ENCODE measurements around the gene ANXA2. TPM values are rescaled to one million over a fixed set of nuclear protein-coding genes. Genes with fewer than 3 reads are reported as not detected.

The ANXA2 gene
- total RNA-seq, 1 experiment from 2014 or later: 3,100 TPM

DNA sequence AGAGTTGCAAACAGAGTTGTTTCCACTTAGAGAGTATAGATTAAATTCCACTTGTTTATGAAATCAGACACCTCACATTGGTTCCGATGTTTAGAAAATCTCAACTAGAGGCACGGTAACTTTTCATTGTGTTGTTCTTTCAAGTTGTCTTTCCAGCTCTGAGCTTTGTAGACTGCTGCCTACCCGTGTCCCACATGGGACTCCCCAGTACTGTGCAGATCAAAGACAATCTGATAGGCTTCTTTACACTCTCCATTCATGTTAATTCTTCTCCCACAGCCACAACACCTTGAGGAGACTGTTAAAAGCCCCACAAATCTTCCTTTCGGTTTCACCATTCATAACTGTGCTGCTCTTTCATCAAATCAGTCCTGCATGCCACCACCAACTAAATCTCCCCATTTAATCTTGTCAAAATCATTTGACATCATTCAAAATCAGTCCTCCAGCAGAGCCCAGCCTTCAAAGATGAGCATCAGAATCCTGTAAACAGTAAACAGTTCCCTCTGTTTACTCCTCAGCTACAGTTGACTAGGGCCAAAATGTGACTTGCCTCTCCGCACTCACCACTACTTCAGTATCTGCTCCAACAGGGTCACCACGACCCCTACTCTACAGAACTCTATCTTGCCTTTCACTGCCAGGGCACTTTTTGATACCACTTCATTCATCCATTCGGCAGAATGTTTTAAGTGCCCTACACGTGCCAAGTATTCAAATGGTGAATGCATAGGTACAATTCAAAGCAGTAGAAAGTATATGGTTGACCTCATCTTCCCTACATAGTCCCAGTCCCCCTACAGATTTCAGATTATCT, 8.3 kb downstream of the ANXA2 start:
- BruUV-seq (replicated peaks): no TSS peak
- no peaks in the 10 kb centered on the region for H3K27me3 Mint-ChIP-seq (ENCODE audit: unreplicated experiment)
- DNase-seq: no peak
- intact Hi-C loops (cut with micrococcal nuclease; ENCODE audit: unreplicated experiment): loop anchor here (2.0 to 5.0 kb wide), 3 partner anchors 15 to 55 kb away; no protein-coding TSS in a partner anchor
- peak overlapping the region; percentile 86 for H3K4me3 Mint-ChIP-seq (ENCODE audit: low read depth, unreplicated experiment)
- peaks cover 97% of the 10 kb centered on the region for H3K36me3 Mint-ChIP-seq (ENCODE audit: insufficient read depth, unreplicated experiment)
- peak overlapping the region; percentile 90 for H3K27ac Mint-ChIP-seq (ENCODE audit: unreplicated experiment)
- CTCF ChIA-PET: interaction anchor here (0.6 to 0.7 kb wide), 3 partner anchors 13 to 49 kb away, joined by 3 to 7 read pairs (median 4); no protein-coding TSS in a partner anchor
- H3K4me1 Mint-ChIP-seq (ENCODE audit: low read depth, unreplicated experiment): peaks cover 86% of the 10 kb centered on the region
- TF ChIP-seq, protein P1, sequence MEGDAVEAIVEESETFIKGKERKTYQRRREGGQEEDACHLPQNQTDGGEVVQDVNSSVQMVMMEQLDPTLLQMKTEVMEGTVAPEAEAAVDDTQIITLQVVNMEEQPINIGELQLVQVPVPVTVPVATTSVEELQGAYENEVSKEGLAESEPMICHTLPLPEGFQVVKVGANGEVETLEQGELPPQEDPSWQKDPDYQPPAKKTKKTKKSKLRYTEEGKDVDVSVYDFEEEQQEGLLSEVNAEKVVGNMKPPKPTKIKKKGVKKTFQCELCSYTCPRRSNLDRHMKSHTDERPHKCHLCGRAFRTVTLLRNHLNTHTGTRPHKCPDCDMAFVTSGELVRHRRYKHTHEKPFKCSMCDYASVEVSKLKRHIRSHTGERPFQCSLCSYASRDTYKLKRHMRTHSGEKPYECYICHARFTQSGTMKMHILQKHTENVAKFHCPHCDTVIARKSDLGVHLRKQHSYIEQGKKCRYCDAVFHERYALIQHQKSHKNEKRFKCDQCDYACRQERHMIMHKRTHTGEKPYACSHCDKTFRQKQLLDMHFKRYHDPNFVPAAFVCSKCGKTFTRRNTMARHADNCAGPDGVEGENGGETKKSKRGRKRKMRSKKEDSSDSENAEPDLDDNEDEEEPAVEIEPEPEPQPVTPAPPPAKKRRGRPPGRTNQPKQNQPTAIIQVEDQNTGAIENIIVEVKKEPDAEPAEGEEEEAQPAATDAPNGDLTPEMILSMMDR (IDR thresholded peaks at IDR 0.05; ENCODE audit: unreplicated experiment): no peak
- no peaks in the 10 kb centered on the region for H3K9me3 Mint-ChIP-seq (ENCODE audit: low read depth, unreplicated experiment)

DNA sequence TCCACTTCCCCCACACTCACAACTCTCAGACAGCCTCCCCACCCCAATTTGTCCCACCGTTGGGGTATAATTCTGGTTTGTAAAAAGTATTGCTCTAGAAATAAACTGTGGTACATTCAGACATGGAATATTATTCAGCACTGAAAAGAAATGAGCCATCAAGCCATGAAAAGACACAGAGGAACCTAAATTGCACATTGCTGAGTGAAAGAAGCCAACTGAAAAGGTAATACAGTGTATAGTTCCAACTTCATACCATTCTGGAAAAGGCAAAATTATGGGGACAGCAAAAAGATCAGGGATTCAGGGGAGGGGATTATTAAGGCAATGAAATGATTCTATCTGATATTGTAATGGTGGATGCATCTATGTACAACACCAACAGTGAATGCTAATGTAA, 10.5 kb downstream of the ANXA2 start:
- no peak for DNase-seq
- BruUV-seq (replicated peaks): no TSS peak
- H3K9me3 Mint-ChIP-seq (ENCODE audit: low read depth, unreplicated experiment): no peaks in the 10 kb centered on the region
- TF ChIP-seq, protein P1 (IDR thresholded peaks at IDR 0.05; ENCODE audit: unreplicated experiment): no peak
- CTCF ChIA-PET: interaction anchor here (0.6 to 1.8 kb wide), 2 partner anchors 13 to 14 kb away, joined by 3 to 6 read pairs; no protein-coding TSS in a partner anchor
- H3K27me3 Mint-ChIP-seq (ENCODE audit: unreplicated experiment): no peaks in the 10 kb centered on the region
- H3K4me1 Mint-ChIP-seq (ENCODE audit: low read depth, unreplicated experiment): peaks cover 87% of the 10 kb centered on the region
- intact Hi-C loops (cut with micrococcal nuclease; ENCODE audit: unreplicated experiment): no loop called here
- H3K36me3 Mint-ChIP-seq (ENCODE audit: insufficient read depth, unreplicated experiment): peaks cover 97% of the 10 kb centered on the region
- peak overlapping the region; percentile 97 for H3K27ac Mint-ChIP-seq (ENCODE audit: unreplicated experiment)
- peak overlapping the region; percentile 86 for H3K4me3 Mint-ChIP-seq (ENCODE audit: low read depth, unreplicated experiment)

DNA sequence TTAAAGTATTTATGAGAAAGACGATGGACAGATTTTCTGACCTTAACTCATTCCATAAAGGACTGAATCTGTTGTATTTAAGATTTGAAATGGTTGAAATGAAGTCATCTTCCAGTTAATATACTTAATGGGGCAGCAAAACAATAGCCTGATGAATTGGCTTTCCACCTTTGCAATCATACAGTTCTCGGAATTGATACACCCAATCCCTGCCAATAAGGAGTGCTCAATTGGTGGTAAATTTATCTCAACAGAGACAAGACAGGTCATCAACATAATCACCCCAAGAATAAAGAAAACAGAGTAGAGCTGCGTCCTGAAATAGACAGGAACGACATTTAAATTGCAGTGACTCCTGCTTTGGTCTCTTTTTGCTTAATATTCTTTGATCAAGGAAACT, 11.2 kb downstream of the ANXA2 start:
- no peaks in the 10 kb centered on the region for H3K27me3 Mint-ChIP-seq (ENCODE audit: unreplicated experiment)
- CTCF ChIA-PET: interaction anchor here (0.7 to 1.8 kb wide), 2 partner anchors 12 to 23 kb away, joined by 4 to 6 read pairs; no protein-coding TSS in a partner anchor
- H3K36me3 Mint-ChIP-seq (ENCODE audit: insufficient read depth, unreplicated experiment): peaks cover 98% of the 10 kb centered on the region
- intact Hi-C loops (cut with micrococcal nuclease; ENCODE audit: unreplicated experiment): no loop called here
- H3K9me3 Mint-ChIP-seq (ENCODE audit: low read depth, unreplicated experiment): no peaks in the 10 kb centered on the region
- peak overlapping the region; percentile 86 for H3K4me3 Mint-ChIP-seq (ENCODE audit: low read depth, unreplicated experiment)
- no TSS peak for BruUV-seq (replicated peaks)
- TF ChIP-seq, protein P1 (IDR thresholded peaks at IDR 0.05; ENCODE audit: unreplicated experiment): no peak
- peak overlapping the region; percentile 97 for H3K27ac Mint-ChIP-seq (ENCODE audit: unreplicated experiment)
- H3K4me1 Mint-ChIP-seq (ENCODE audit: low read depth, unreplicated experiment): peaks cover 89% of the 10 kb centered on the region
- no peak for DNase-seq

DNA sequence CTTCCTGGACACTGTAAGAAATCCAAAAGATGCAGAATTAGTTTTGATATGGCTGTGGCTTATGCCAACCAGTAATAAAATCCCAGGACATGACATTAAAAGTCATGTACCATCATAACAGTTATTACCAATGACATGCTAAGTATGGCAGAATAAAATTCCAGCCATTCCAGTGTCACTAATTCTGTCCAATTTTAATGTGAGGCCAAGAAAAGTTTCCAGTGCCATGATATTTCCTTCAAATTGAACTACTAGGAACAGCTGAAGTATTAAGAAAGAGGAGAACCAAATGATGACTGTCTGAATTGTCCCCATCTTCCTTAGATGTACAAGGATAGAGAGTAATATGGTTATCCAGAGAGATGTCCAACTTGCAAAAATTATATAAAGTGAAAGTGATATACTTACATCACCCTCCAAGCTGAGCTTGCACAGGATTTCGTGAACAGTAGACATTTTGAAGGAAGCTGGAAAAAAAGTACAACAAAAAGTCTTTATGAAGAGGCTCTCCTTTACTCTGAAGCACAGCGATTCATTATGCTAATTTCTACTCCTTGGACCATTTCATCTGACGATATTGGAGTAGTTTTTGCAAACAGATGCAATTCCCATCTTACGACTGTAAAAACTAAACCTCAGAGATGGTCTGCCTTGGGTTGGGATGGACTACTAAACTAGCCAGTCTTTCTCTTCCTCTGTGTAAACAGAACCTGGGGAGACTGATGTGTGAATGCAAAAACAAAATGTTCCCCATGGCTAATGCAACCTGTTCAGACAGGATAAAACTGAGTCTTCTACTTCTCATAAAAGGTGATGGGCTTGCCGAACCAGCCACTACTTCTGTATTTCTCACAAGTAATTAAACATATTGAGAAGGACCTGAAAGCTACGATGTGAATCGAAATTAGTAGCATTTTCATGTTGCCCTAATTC, 11.9 kb downstream of the ANXA2 start:
- DNase-seq: no peak
- Mint-ChIP-seq H3K27ac (ENCODE audit: unreplicated experiment) (peak overlapping the region; percentile 97), H3K36me3 (ENCODE audit: insufficient read depth, unreplicated experiment) (peaks cover 98% of the 10 kb centered on the region), H3K27me3 (ENCODE audit: unreplicated experiment) (no peaks in the 10 kb centered on the region), H3K4me3 (ENCODE audit: low read depth, unreplicated experiment) (peak overlapping the region; percentile 86), H3K9me3 (ENCODE audit: low read depth, unreplicated experiment) (no peaks in the 10 kb centered on the region), H3K4me1 (ENCODE audit: low read depth, unreplicated experiment) (peaks cover 89% of the 10 kb centered on the region)
- BruUV-seq (replicated peaks): no TSS peak
- TF ChIP-seq, protein P1 (IDR thresholded peaks at IDR 0.05; ENCODE audit: unreplicated experiment): no peak
- intact Hi-C loops (cut with micrococcal nuclease; ENCODE audit: unreplicated experiment): no loop called here
- CTCF ChIA-PET: interaction anchor here (0.7 to 1.8 kb wide), 3 partner anchors 8 to 23 kb away, joined by 3 to 6 read pairs (median 4); no protein-coding TSS in a partner anchor
